Osteoblast (primary cell): ENCODE measurements around the gene ALDH3A1. TPM values are rescaled to one million over a fixed set of nuclear protein-coding genes. Genes with fewer than 3 reads are reported as not detected.

Experiments used
- DNase-seq: peaks from one replicate; pipeline ENCODE4 v3.0.0; 2011; ENCODE audit warnings: low spot score, mixed read lengths; ENCODE audit not compliant: insufficient read length; ENCODE audit errors: missing footprints
- H2AFZ ChIP-seq: 2 replicates; pipeline ENCODE4 v1.6.0; 2011; ENCODE audit warnings: mild to moderate bottlenecking, low read length
- H3K27ac ChIP-seq: 2 replicates; pipeline ENCODE4 v1.5.1; 2011; ENCODE audit warnings: mild to moderate bottlenecking, low read depth, low read length, moderate library complexity
- H3K27me3 ChIP-seq: 2 replicates; pipeline ENCODE4 v1.6.0; 2012; ENCODE audit warnings: mild to moderate bottlenecking, control low read depth, inconsistent platforms, low read length, moderate library complexity; ENCODE audit not compliant: insufficient read depth
- H3K36me3 ChIP-seq: 2 replicates; pipeline ENCODE4 v1.5.1; 2011; ENCODE audit warnings: mild to moderate bottlenecking, low read length, control low read depth, moderate library complexity; ENCODE audit not compliant: insufficient read depth
- H3K4me1 ChIP-seq: 2 replicates; pipeline ENCODE4 v1.5.1; 2011; ENCODE audit warnings: mild to moderate bottlenecking, low read length, control low read depth, moderate library complexity; ENCODE audit not compliant: insufficient read depth
- H3K4me2 ChIP-seq: 2 replicates; pipeline ENCODE4 v1.6.0; 2011; ENCODE audit warnings: mild to moderate bottlenecking, low read length; ENCODE audit not compliant: insufficient read depth
- H3K4me3 ChIP-seq: fragments of 200-600 bp; sonication (generic); 3 replicates; pipeline ENCODE4 v1.5.1; 2012; ENCODE audit warnings: mild to moderate bottlenecking, low read length, inconsistent platforms; ENCODE audit not compliant: insufficient read depth
- H3K79me2 ChIP-seq: 2 replicates; pipeline ENCODE4 v1.6.0; 2012; ENCODE audit warnings: mild to moderate bottlenecking, low read length, control low read depth, inconsistent platforms; ENCODE audit not compliant: insufficient read depth
- H3K9me3 ChIP-seq: 2 replicates; pipeline ENCODE4 v1.5.1; 2011; ENCODE audit warnings: low read depth, low read length, control low read depth
- H4K20me1 ChIP-seq: 2 replicates; pipeline ENCODE4 v1.6.0; 2012; ENCODE audit warnings: mild to moderate bottlenecking, low read length, control low read depth; ENCODE audit not compliant: insufficient read depth
- CTCF ChIP-seq: IDR thresholded peaks from 2 replicates; pipeline ENCODE4 v1.5.1; 2011; ENCODE audit warnings: mild to moderate bottlenecking, low read depth, low read length, moderate library complexity; ENCODE audit errors: extremely low read depth
- total RNA-seq: library from RNA; depleted of rRNA; stranded (reverse); fragments of >200 nt; gene quantifications from 2 replicates; pipeline ENCODE4 v1.2.3, GENCODE V29; 2012

ALDH3A1 gene
- total RNA-seq, 1 donor, result under 0.01 TPM

GRCh38 chr17:19757536-19758180 is 9.6 kb upstream of the ALDH3A1 start:
- Histone ChIP-seq H3K79me2 (no peaks in the 10 kb centered on the region), H3K4me2 (no peak overlapping the region), H3K9me3 (no peaks in the 10 kb centered on the region), H3K36me3 (no peaks in the 10 kb centered on the region), H3K4me1 (peaks cover 19% of the 10 kb centered on the region), H4K20me1 (no peaks in the 10 kb centered on the region), H3K27ac (no peak overlapping the region), H3K4me3 (no peak overlapping the region), H3K27me3 (no peaks in the 10 kb centered on the region), H2AFZ (no peak overlapping the region)
- TF ChIP-seq CTCF, result no peak
- DNase-seq, result peak; percentile 74

- peak; percentile 43 for DNase-seq
- Histone ChIP-seq H3K4me1 (peaks cover 18% of the 10 kb centered on the region), H3K79me2 (no peaks in the 10 kb centered on the region), H3K27ac (no peak overlapping the region), H3K27me3 (no peaks in the 10 kb centered on the region), H3K4me3 (no peak overlapping the region), H3K9me3 (no peaks in the 10 kb centered on the region), H4K20me1 (no peaks in the 10 kb centered on the region), H3K4me2 (no peak overlapping the region), H2AFZ (no peak overlapping the region), H3K36me3 (no peaks in the 10 kb centered on the region)
- no peak for TF ChIP-seq CTCF
These were observed 8.4 kb upstream of the ALDH3A1 start for GRCh38 chr17:19756546-19756945.

DNA sequence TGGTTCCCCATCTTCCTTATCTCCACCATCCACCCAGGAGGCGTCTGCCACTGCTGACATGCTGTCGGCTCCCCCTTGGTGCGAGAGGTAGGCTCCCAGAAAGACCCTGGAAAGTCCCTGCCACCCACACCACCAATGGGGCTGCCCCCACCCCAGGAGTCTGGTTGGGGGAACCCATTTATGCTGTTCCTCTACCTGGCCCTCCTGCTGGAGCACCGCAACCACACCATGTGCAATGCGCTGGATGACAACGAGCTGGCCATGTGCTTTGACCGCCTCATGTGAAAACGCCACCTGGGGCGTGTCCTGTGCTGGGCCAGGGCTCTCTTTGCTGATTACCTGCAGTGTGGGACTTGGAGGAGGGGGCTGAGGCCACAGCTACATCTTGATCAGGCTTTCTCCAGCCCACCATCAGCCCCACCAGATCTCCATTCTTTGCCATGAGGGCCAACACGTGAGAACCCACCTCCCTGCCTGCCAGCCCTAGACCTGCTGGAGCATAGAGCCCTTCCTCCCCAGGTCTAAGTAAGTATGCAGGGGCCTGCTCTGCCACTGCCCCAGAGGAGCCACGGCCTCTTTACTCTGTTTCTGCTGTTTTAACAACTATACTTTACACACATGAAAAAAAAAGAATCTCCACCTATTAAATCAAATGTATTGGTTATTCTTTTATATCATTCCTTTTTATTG is 7.9 kb upstream of the ALDH3A1 start:
- peak; percentile 44 for DNase-seq
- no peak overlapping the region for H3K4me2 ChIP-seq
- H3K9me3 ChIP-seq, result no peaks in the 10 kb centered on the region
- H4K20me1 ChIP-seq, result no peaks in the 10 kb centered on the region
- no peak overlapping the region for H2AFZ ChIP-seq
- no peaks in the 10 kb centered on the region for H3K36me3 ChIP-seq
- no peaks in the 10 kb centered on the region for H3K79me2 ChIP-seq
- H3K27ac ChIP-seq, result no peak overlapping the region
- TF ChIP-seq CTCF, result no peak
- no peaks in the 10 kb centered on the region for H3K27me3 ChIP-seq
- H3K4me1 ChIP-seq, result peaks cover 18% of the 10 kb centered on the region
- no peak overlapping the region for H3K4me3 ChIP-seq

GRCh38 chr17:19755392-19755791 is 7.3 kb upstream of the ALDH3A1 start:
- Histone ChIP-seq H3K27ac (no peak overlapping the region), H3K79me2 (no peaks in the 10 kb centered on the region), H4K20me1 (no peaks in the 10 kb centered on the region), H3K27me3 (no peaks in the 10 kb centered on the region), H3K4me3 (no peak overlapping the region), H2AFZ (no peak overlapping the region), H3K9me3 (no peaks in the 10 kb centered on the region), H3K36me3 (no peaks in the 10 kb centered on the region), H3K4me1 (peaks cover 18% of the 10 kb centered on the region), H3K4me2 (no peak overlapping the region)
- peak; percentile 14 for DNase-seq
- no peak for TF ChIP-seq CTCF
